HL-60/S4 treated with phorbol 12-myristate 13-acetate at 8.2 ng/mL for 4 days and 3 days (cell line): ENCODE measurements around the gene STAC.

Experiments
- in situ Hi-C: fragments of 300-500 bp; cut with MboI; formaldehyde crosslinking; loops from 2 replicates; pipeline ENCODE4 v1.15.0; 2022; ENCODE audit warnings: low sequenced_read_pairs

STAC gene

DNA sequence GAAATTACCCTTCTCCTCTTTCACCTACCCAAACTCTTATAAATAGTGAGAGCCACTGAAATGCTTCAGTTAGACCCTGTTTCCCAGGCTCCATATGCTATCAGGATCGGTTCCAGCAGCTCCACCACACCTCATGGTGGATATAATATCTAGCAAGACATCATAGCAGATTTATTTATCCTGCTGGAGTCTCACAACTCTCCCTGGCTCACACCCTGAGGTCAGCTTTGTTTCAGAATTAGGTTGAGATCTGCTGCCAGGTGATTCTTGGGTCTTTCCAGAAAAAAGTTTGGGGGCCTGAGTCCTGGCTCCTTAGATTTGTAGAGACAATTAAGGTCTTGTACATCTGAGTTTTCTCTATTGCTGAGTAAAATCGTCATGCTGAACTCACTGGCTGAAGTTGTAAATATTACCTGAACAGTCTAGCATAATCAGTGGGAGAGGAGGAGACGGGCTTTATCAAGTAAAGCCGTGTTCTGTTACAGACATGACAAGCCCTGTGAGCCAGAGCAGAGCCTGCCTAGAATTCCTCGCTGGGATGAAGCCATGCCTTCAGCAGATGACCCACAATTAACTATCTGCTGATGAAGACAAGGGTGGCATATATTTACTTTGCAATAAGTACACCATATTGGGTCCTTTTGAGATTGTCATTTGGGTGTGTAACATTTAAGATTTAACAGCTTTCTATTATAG is 131.6 kb downstream of the STAC start:
- in situ Hi-C loops: no loop called here

DNA sequence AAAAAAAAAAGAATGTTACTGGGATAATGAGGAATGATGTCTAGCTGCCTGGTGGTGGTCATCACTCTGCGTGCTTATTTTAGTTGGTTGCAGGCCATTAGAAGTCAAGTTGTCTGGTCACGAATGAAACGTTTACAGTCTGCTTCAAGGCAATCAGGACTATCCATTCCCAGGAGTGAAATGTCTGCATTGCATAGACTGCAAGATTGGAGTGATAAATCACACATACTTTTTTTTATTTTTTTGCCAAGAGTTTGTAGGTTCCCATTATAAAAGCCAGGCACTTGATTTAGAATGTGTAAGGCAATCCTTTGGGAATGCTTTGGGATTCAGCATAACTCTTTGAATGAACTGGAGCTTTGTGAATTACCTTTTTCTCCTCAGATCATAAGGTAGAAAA is 132.3 kb downstream of the STAC start:
- in situ Hi-C loops: no loop called here

DNA sequence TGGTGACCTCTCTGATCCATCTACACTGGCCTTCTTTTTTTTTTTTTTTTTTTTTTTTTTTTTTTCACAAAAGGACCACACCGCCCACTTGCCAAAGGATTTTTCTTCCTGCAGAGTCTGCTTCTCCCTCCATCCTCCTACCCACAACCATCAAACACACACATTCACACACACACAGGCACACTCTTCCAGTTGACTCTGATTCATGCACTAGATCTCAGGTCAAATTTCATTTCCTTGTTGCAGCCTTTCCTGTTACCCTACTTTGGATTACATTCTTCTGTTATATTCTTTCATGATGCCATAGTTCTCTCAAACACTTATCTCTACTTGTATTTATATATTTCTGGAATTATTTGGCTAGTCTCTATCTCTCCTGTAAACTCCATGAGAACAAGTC is 133.9 kb downstream of the STAC start:
- in situ Hi-C loops: no loop called here

DNA sequence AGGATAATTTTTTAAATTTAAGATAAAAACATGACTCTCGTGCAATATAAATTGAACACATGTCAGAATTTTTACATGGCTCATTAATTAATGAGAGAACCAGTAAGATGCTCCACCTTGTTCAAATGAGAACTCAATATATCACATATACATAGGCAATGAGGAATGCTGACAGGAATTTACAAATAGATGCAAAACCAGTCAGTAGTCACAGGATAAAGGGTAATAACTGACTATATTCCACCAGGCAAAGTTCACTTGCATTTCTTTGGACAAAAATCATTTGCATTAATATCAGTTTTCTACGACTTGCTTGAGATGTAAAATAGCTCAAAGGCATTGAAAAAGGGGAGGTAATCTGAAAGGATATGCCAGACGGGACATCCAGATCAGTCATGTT is 139.4 kb downstream of the STAC start:
- in situ Hi-C loops: no loop called here

DNA sequence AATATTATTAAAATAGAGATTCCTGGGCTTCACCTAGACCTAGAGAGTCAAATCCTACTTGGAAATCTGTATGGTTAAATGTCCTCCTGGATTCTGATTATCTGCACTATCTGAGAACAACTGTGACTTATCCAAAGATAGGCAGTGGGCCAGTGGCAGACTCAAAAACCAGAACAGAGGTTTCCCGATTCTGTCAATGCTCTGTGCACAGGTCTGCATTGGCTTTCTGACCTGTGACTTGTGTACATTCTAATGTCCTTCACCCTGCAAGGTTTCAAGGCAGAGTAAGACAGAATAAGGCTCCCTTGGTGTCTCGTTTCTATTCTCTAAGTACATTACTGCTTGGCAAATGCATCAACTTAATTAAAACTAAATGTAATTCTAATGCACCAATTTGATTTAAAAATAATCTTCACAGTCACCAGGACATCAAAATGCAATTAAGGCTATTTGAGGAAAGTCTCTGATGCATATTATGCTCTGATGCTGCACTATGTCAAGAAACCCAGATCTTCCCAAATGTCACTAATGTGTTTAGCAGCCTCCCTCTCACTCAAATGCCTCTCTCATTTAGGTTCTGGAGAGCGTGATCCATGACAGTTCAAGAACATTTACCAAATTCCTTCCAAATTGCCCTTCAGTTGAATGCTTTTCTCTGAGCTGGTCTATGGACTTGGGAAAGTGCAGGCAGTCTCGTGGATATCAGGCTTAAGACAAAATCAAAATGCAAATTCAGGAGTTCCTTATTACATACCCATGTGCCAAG is 140.1 kb downstream of the STAC start:
- in situ Hi-C loops: no loop called here

DNA sequence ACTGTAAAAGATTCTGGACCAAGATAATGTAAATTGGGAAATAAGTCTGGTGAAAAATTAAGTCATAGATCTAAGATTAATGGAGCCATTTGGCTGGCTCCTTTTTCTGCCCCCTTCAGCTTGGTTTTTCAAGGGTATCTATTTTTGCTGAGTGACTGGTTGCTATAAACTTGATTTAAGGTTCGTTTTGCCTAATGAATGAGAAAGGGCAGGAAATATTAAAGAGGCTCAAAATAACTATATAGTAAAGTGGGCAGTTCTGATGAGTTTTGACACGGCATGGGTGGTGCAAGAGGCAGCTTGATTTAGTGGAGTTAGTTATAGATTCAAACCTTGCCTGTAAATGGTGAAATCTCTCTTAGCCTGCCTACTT is 140.7 kb downstream of the STAC start:
- in situ Hi-C loops: no loop called here

DNA sequence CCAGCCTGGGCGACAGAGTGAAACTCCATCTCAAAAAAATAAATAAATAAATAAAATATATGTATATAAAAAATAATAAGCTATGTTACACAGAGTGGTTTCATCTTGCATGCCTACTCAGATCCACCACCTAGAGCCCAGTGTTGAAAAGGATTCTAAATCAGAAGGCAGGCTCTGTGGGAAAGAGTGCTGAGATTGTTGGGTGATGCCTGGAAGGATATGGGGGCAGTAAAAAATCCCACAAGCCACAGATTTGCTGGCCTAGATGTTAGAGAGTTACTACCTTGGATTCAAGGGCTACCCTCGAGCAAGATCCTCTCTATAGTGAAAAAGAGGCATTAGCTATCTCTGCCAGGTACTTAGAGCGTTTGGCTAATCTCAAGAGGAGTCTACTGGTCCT is 144.3 kb downstream of the STAC start:
- in situ Hi-C loops: no loop called here

DNA sequence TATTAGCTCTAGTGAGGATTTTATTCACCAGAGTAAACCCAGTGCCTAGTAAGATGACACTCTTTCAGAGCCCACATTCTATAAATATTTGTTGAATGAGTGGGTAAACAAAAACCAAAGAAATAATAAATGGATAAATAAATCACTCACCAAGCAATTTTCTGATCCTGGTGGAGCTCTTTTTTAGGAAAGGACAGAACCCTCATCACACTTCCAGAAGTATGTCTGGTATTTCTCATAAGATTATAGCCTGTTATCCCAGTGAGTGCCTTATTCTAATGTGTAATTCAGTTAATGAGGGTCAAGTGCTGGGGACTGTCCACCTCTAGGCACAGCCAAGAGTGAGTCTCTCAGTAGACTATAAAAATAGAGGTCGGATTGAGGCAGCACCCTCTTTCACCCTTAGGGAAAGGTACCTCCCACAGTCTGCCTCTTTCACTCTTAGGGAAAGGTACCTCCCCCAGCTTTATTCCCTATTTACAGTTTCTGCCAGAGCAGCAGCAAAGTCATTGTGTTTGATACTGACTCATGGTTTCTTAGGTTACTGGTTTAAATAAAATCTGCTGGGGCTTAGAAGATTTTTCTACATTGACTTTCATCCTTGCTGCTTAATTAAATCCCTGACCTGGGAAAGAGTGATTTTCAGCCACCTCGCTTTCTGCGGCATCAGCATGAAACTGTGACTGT is 145.0 kb downstream of the STAC start:
- in situ Hi-C loops: no loop called here

DNA sequence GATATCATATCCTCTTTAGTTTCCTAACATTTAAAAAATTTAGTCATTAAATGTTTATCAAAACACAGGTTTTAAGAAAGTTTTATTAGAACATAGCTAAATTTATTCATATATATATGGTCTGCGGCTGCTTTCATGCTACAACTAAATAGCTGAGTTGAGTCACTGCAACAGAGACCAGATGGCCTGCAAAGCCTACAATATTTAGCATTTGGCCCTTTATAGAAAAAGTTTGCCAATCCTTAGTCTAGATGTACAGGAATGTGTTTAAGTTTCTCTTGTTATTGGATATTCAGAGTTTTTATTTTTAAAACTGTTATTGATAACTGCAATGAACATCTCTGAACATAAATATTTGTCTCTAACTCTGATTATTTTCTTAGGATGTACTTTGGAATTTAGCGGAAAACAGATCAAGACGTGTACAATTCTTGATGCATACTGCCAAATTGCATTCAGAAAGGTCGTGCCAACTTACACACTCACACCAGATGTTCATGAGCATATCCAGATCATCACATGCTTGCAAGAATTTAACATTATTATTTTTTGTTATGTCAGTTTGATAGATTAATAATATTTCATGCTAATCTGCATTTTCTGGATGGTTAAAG is 157.9 kb downstream of the STAC start:
- in situ Hi-C loops: no loop called here

DNA sequence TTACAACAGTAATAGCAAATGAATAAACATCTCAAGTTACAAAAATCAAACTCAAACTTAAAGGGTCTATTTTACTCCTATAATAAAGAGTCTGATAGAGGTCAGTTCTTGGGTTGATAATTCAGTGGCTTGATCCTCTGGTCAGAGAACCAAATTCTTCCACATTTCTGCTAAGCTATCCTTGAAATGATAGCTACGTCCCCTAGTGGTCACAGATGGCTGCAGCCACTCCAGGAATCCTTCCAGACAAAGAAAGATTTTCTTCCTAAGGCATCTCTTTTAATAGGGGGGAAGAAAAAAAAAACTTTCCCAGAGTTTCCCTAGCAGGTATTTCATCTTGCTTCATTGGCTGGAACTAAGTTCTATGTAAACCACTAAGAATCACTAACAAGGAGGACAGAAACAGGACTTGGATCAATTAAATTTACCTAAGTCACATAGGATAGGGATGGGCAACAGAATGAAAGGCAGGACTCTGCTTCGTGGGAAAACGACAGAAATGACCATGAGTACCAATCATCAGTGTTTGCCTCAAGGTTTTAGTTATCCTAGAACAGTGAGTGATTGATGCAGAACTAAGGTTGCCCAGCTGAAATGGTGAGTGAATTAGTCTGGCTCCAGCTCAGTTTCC is 160.7 kb downstream of the STAC start:
- in situ Hi-C loops: no loop called here

DNA sequence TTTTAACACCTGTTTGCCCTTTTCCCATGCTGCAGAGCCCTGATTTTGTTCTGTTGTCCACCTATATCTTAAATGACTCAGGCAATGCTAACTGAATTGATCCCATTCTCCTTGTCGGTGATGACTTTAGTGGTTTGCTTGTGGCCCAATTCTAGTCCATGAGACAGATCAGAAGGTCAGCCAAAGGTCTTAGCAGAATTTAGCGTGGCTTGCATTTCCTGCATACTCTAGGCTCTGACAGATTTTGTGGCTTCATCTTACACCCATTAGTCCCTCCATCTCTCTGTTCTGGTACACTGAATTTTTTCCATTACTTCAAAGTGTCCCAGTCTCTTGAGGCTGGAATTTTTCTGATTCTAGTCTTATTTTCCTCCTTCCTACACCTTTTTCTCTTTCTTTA is 161.9 kb downstream of the STAC start:
- in situ Hi-C loops: no loop called here

DNA sequence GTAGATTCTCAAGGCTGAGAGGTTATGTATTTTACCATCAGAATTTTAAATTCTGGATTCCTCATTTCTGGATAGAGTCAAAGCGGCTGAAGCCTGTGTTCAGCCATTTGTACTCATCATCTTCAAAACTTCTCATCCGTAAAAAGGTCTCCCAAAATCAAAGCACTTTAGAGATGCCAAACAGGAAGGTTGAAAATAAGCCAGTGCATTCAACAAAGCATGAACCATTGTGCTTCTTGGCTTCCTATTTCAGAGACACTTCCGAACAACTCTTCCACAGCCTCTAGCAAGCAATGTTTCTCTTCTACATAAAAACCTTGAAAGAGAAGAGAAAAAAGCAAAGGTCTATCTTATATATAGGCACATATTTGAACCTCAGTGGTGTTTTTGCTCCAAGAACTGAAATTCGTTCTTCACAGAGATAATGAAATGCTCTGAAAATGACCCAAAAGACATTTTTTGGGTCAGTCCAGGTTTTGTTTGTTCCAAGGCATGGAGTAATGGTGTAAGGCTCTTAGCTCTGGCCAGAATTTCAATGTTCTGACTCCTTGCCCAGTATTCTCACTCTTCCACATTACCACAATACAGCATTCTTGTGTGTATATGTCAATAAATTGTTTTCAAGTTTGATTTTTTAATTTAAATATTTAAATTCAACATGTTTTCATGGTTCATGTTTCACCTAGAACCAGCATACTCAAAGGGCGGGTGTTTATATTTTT is 163.1 kb downstream of the STAC start:
- in situ Hi-C loops: no loop called here

DNA sequence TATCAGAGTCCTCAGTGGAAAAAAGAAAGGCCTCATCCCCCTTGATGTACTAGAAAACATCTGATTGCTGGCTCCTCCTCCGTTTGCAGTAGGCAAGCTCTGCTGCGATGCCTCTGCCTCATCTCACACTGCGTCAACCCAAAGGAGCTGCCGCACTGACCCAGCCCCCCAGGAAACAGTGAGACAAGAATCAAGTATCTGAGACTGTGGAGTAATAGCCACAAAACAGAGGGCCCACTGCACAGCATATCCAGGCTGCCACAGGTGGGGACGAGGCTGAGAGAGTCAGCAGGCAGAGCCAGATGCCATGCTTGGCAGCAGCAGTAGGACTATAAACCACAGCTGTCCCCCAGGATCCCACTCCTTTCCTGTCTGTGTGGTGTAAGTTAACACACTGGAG is 165.9 kb downstream of the STAC start:
- in situ Hi-C loops: no loop called here

DNA sequence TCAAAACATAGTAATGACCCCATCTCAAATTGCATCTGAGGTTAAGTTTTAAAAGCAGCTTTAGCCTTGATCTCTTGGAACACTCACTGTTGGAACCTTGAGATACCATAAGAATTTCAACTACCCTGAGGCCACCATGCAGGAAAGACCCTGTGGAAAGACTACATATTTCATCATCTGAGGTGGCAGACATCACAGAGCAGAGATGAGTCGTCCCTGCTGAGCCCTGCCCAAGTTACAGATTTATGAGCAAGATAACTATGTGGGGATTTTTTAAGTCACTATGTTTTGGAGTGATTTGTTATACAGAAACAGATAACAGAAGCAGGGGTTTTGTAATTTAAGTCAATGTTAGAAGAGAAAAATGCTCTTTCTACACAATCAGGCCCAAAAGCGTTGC is 168.4 kb downstream of the STAC start:
- in situ Hi-C loops: no loop called here

DNA sequence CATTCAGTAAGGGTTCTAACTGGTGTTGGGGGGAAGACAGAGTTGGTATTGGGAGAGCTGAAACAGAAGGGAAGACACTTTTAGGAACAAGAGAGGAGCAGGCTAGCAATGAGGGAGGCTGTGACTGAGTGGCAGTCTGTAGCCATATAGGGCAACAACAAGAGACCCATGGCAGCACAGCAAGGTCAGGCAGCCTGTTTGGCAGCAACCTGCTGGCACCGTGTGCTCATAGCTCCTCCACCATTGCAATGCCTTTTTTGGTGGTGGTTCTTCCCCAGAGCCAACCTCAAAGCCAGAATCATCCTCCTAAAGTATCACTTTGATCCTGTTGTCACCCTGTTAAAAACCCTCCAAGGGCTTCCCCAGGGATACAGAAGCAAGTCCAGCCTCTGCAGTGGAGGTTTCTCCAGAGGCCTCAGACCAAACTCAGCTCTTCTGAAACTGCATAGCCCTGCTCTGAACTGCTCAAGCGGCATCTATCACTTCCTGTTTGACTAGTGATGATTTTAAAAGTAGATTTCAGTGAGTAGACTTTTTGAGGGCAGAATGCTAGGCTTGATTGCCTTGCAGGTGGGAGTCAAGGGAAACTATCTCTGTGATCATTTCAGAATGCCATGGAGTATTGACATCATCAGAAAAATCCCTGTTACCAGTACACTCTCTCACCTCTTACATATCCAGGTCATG is 176.9 kb downstream of the STAC start:
- in situ Hi-C loops: no loop called here

DNA sequence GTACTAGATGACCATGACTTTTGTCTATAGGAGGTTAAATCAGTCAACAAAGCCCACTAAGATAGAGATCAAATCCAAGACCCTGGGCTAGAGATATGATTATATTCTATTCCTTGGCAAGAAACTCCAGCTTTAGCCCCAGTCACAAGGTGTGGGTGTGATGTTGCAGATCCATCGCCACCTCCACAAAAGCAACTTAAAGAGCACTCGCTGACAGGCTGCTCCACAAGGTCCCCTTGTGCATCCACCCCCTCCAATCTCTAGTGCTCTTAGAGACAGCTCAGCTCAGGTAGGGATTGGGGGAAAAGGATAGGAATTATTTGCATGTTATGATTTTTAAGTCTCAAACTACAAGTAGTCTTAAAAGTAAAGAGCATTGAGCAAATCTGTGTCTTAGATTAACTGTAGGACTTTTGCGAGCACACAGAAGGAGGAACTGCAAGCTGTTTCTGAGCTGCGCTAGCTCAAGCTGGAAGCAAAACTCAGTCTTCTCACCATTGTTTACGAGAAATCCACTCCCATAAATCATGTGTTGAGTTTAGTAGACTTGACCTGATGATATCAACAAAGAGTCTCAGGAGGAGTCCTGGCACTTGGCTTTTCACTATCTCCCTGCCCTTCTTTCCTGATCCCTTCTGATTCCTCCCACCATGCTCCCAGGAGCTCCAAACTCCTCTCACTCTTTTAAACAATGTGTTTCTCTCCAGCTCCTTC is 177.6 kb downstream of the STAC start:
- in situ Hi-C loops: no loop called here

DNA sequence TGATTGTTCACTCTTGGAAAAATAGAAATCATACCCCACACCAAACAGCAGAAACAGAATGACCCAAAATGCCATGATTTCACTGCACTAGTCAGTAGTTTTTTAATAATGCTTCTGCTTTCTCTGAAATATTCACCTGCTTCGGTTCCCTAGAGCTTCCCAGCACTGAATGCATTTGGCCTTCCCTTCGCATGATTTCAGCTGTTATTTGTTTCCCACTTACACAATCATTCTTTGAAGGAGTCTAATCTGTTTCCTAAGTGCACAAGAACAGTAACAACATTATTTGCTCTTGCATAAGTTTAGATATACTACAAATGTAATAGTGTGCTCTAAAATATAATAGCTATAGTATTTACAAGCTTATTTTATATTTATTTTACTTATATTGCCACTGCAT is 178.7 kb downstream of the STAC start:
- in situ Hi-C loops: no loop called here

DNA sequence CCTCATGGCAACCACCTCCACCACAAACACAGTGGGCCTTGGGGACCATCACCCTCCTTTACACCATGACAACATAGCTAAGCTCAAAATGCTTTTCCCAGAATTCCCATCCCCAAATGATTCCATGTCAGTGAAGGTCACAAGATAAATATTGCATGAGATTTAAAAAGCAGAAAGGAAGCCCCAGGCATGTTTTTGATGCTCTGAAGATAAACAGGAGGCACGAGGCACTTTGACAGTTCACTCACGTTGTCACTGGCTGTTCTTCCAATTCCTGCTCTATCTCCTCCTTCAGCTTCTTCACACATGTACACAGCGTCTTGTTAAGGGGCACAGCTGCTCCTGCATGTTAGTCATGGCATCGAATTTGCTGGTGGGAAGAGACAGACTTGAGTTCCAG is 180.4 kb downstream of the STAC start:
- in situ Hi-C loops: no loop called here

DNA sequence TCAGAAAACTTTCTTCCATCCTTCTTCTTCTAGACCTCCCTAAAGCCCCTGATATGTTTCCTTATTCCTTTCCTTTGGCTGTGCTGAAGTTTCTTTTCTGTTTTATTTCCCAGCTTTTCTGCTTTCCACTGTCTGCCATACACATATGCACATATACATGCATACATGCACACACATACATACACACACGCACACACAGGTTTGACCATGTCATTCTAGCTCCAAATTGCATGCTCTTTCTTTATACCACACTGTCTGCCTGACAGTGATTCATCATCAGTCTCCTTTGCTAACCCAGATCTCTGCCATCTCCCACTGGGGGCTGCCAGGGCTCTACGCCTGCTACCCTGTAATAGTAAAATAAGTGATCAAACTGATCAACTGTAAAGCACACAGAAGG is 181.3 kb downstream of the STAC start:
- in situ Hi-C loops: no loop called here
